ENCODE measurements around the gene BUD23. TPM values are rescaled to one million over a fixed set of nuclear protein-coding genes. Genes with fewer than 3 reads are reported as not detected.

Gene BUD23
- total RNA-seq, 1 experiment from 2014 or later = 168 TPM

DNA sequence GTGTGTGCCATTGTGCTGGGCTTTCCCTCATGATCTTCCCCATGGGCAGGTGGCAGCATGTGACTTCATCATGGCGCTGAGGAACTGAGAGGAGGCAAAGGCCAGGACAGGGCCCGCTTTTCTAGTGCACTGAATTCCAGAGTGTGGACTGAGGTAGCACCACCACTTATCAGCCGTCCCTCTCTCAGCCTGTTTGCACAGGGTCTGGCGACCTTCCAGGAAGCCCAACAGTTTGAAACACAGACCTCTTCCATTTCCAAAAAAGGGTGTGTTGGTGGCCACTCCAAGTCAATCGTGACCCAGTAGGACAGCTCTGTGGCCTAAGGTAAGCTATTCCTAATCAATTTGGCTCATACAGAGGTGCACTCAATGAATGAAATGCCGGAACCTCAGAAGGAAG is 4.5 kb upstream of the BUD23 start:
- H3K79me2 ChIP-seq (ENCODE audit: insufficient read depth, low read length) = peaks cover 49% of the 10 kb centered on the region
- no peak overlapping the region for H2AFZ ChIP-seq (ENCODE audit: low read depth, low read length, poor library complexity, severe bottlenecking)
- POLR2A ChIA-PET = no interaction called here
- CTCF ChIA-PET = interaction anchor here (0.6 kb wide), 1 partner anchor 75 kb away, joined by 4 read pairs; no protein-coding TSS in a partner anchor
- H3K27ac ChIP-seq (ENCODE audit: low read depth, low read length) = no peak overlapping the region
- intact Hi-C loops (cut with micrococcal nuclease) = no loop called here
- peaks cover 7 to 19% of the 10 kb centered on the region in 2 experiments for H3K4me1 ChIP-seq (ENCODE audit: control insufficient read depth in 1 of 2, insufficient read depth in 2 of 2, low read length in 2 of 2)
- DNase-seq (ENCODE audit: low read depth, low spot score) = no peak
- ATAC-seq = no peak
- no TSS peak for BruUV-seq (replicated peaks)
- TF ChIP-seq, protein P1, sequence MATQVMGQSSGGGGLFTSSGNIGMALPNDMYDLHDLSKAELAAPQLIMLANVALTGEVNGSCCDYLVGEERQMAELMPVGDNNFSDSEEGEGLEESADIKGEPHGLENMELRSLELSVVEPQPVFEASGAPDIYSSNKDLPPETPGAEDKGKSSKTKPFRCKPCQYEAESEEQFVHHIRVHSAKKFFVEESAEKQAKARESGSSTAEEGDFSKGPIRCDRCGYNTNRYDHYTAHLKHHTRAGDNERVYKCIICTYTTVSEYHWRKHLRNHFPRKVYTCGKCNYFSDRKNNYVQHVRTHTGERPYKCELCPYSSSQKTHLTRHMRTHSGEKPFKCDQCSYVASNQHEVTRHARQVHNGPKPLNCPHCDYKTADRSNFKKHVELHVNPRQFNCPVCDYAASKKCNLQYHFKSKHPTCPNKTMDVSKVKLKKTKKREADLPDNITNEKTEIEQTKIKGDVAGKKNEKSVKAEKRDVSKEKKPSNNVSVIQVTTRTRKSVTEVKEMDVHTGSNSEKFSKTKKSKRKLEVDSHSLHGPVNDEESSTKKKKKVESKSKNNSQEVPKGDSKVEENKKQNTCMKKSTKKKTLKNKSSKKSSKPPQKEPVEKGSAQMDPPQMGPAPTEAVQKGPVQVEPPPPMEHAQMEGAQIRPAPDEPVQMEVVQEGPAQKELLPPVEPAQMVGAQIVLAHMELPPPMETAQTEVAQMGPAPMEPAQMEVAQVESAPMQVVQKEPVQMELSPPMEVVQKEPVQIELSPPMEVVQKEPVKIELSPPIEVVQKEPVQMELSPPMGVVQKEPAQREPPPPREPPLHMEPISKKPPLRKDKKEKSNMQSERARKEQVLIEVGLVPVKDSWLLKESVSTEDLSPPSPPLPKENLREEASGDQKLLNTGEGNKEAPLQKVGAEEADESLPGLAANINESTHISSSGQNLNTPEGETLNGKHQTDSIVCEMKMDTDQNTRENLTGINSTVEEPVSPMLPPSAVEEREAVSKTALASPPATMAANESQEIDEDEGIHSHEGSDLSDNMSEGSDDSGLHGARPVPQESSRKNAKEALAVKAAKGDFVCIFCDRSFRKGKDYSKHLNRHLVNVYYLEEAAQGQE (IDR thresholded peaks at IDR 0.05; ENCODE audit: low read depth) = no peak
- TF ChIP-seq FOSL1 (IDR thresholded peaks at IDR 0.05; ENCODE audit: low read depth) = no peak
- no peak for TF ChIP-seq JUND (IDR thresholded peaks at IDR 0.05)
- no peak for TF ChIP-seq ZNF274 (IDR thresholded peaks at IDR 0.05; ENCODE audit: low read depth, low read length)
- no peak for TF ChIP-seq TCF7L2 (IDR thresholded peaks at IDR 0.05; ENCODE audit: borderline replicate concordance, extremely low read depth, insufficient read depth, insufficient read length)
- TF ChIP-seq MAX (IDR thresholded peaks at IDR 0.05) = no peak
- TF ChIP-seq CBX3 (IDR thresholded peaks at IDR 0.05; ENCODE audit: low read depth) = no peak
- TF ChIP-seq CTCF (IDR thresholded peaks at IDR 0.05 in 2 of 3, conservative IDR thresholded peaks at IDR 0.05 in 1 of 3; ENCODE audit: borderline replicate concordance in 1 of 3, insufficient read depth in 1 of 3, low read depth in 2 of 3, low read length in 2 of 3) = no peak
- no peak for TF ChIP-seq CEBPB (IDR thresholded peaks at IDR 0.05; ENCODE audit: low read depth)
- TF ChIP-seq POLR2A (IDR thresholded peaks at IDR 0.05; ENCODE audit: borderline replicate concordance, extremely low read depth, insufficient read depth, insufficient read length) = no peak
- TF ChIP-seq EGR1 (IDR thresholded peaks at IDR 0.05; ENCODE audit: low read depth) = no peak
- no peak for TF ChIP-seq ELF1 (IDR thresholded peaks at IDR 0.05; ENCODE audit: borderline replicate concordance, low read depth)
- TF ChIP-seq ZBTB33 (IDR thresholded peaks at IDR 0.05; ENCODE audit: extremely low read depth, insufficient replicate concordance, low read length) = no peak
- TF ChIP-seq RAD21 (IDR thresholded peaks at IDR 0.05; ENCODE audit: low read depth) = no peak
- TF ChIP-seq SRF (IDR thresholded peaks at IDR 0.05; ENCODE audit: low read depth) = no peak
- TF ChIP-seq YY1 (IDR thresholded peaks at IDR 0.05; ENCODE audit: extremely low read depth, insufficient replicate concordance, low read depth, low read length) = no peak
- no peak for TF ChIP-seq EZH2phosphoT487 (IDR thresholded peaks at IDR 0.05; ENCODE audit: borderline replicate concordance)
- peaks cover under 1 to 4% of the 10 kb centered on the region in 2 experiments; a peak in 2 of 4 replicates for H3K36me3 ChIP-seq (ENCODE audit: control insufficient read depth in 1 of 2, insufficient read depth in 2 of 2, low read length in 2 of 2)
- no peaks in the 10 kb centered on the region for H3K27me3 ChIP-seq (ENCODE audit: insufficient read depth, low read length)
- H3K9me3 ChIP-seq (ENCODE audit: control insufficient read depth in 1 of 2, insufficient read depth in 1 of 2, low read depth in 1 of 2, low read length in 2 of 2) = no peaks in the 10 kb centered on the region
- H3K4me2 ChIP-seq (ENCODE audit: low read length) = no peak overlapping the region
- H4K20me1 ChIP-seq (ENCODE audit: insufficient read depth) = no peaks in the 10 kb centered on the region
- RAD21 ChIA-PET (ENCODE audit: low non-redundant PET in 1 of 2, low total read pairs in 2 of 2, uncharacterized antibody in 2 of 2, unreplicated experiment in 2 of 2) = no interaction called here
- H3K4me3 ChIP-seq (replicated peaks in 1 of 2; ENCODE audit: low read depth in 1 of 2, low read length in 2 of 2) = no peak overlapping the region
- no peak overlapping the region for H3K9ac ChIP-seq (ENCODE audit: low read length)
- H3K9me2 ChIP-seq (ENCODE audit: insufficient read depth) = no peaks in the 10 kb centered on the region
